NCI-H187 (cell line): Measurements from ENCODE around the gene EMILIN3.
"Not testable (repeated sequence)": the region's sequence is repeated elsewhere in the genome, so short reads cannot be mapped to it uniquely, and the experiment has no call there.

ENCODE experiments used
- DNase-seq, 2 experiments: peaks; one replicate each; lab custom pipeline; 2025; lab: John Stamatoyannopoulos, UW

The EMILIN3 gene

GRCh38 chr20:41318271-41318649 lies 48.4 kb downstream of the EMILIN3 start:
- no peak for DNase-seq

- DNase-seq = peak; percentile 79 to 98
Observed at GRCh38 chr20:41317546-41318270, 48.9 kb downstream of the EMILIN3 start, which contains the start of gene ZHX3. Gene ZHX3 (minus strand): TSS chr20:41317731. CDS start chr20:41204916, 112,815 bp downstream.

DNA sequence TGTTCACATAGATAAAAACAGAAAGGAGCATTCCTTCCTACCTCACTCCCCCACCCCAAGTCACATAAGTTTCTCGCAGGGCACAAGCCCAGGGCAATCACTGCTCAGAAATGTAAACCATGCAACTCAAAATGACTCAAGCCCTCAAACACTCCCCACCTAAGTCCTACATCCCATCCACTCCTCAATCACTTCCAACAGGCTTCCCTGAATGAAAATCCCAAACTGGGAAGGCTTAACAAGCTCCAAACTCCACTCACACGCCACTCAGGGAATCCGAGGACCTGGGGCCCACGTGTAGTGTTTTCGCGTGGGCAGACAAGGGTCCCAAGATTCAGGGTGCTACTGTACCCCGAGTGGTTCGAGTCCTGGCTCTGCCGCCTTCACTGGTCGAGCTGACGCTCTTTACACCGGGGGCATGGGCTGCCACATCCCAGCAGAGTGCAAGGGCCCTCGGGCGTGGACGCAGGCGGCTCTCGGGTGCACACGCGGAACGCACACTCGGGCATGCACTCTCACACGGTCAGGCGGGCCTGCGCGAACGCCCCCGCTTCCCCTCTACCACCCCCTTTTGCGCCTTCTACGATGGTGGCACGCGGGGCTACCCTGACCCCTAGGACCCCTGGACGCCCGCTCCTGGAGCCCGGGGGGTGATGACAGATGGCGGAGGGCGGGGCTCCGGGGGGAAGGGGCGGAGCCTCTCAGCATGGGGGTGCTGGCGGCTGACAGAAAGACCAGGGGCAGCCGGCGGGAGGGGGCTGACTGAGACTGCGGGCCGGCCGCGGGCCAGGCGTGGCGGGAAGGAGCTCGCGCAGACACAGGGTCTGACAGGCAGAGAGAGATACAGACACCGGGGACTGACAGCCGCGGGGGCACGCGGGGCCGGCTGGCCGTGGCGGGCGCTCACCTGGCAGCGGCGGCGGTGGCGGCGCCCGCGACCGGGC lies 49.7 kb downstream of the EMILIN3 start:
- DNase-seq = peak in 1 of 2 experiments; percentile 46

GRCh38 chr20:41316051-41316450 lies 50.6 kb downstream of the EMILIN3 start:
- DNase-seq = no peak

DNA sequence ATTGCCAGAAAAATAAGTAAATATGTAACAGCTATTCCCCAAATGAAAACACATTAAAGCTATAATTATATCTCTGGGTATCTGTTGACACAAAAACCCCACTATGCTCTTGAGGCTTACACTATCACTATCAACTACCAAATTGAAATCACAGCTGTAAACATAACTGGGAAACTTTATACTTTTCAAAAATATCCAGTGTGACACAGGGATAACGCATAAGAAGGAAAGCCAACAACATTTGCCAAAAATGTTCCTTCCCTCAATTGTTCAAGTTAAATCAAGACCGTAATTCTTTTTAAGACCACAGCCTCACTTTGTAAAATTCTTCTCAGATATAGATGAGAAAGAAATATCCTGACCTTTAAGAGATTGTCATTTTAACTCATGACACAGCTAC lies 52.2 kb downstream of the EMILIN3 start:
- DNase-seq = no peak

GRCh38 chr20:41312009-41312408 lies 54.6 kb downstream of the EMILIN3 start:
- DNase-seq = not testable (repeated sequence)
